Aorta (tissue), 5 donors: ENCODE measurements around the gene CLDN6. TPM values are rescaled to one million over a fixed set of nuclear protein-coding genes. Genes with fewer than 3 reads are reported as not detected.

Experiments used
- ATAC-seq: fragments of 200-7000 bp; cut with Tn5 transposase; one replicate; pipeline ENCODE4 v1.9.1; 2022; ENCODE audit warnings: moderate library complexity; ENCODE audit not compliant: low FRiP score
- DNase-seq, 2 donors: peaks; one replicate each; pipeline ENCODE4 v3.0.0-alpha.2; 2020
- H3K27ac ChIP-seq, 2 donors: one replicate each; pipeline ENCODE4 v1.5.1; 2013; ENCODE audit warnings: low read length in 2 of 2, mild to moderate bottlenecking in 2 of 2, moderate library complexity in 2 of 2, control low read depth in 1 of 2, inconsistent platforms in 1 of 2, low read depth in 1 of 2
- H3K27me3 ChIP-seq, 2 donors: one replicate each; pipeline ENCODE4 v1.6.1; 2013; ENCODE audit warnings: control low read depth in 1 of 2, low read length in 1 of 2, mild to moderate bottlenecking in 1 of 2, moderate library complexity in 1 of 2; ENCODE audit not compliant: insufficient read depth in 2 of 2, control insufficient read depth in 1 of 2
- H3K36me3 ChIP-seq, 2 donors: one replicate each; pipeline ENCODE4 v1.6.1; 2013; ENCODE audit warnings: control low read depth in 1 of 2, low read length in 1 of 2, mild to moderate bottlenecking in 1 of 2; ENCODE audit not compliant: insufficient read depth in 2 of 2, control insufficient read depth in 1 of 2
- H3K4me1 ChIP-seq, 2 donors: one replicate each; pipeline ENCODE4 v1.6.1; 2013; ENCODE audit warnings: low read length in 2 of 2, control low read depth in 1 of 2, mild to moderate bottlenecking in 1 of 2, moderate library complexity in 1 of 2; ENCODE audit not compliant: insufficient read depth in 2 of 2, control insufficient read depth in 1 of 2
- H3K4me3 ChIP-seq, 2 donors: one replicate each; pipeline ENCODE4 v1.5.1; 2013; ENCODE audit warnings: low read length in 2 of 2, control low read depth in 1 of 2, mild to moderate bottlenecking in 1 of 2
- H3K9me3 ChIP-seq: one replicate; pipeline ENCODE4 v1.6.1; 2013; ENCODE audit warnings: mild to moderate bottlenecking, low read length; ENCODE audit not compliant: control insufficient read depth
- WGBS, 2 donors: extraction: QIAGEN DNeasy Blood & Tissue Kit; methylation state at CpG; one replicate each; pipeline ENCODE4 v1.1.7; 2013; 5-methylcytosine and 5-hydroxymethylcytosine counted together
- intact Hi-C, 2 donors: fragments of 100-400 bp; cut with DNase I; formaldehyde crosslinking; loops; one replicate each; pipeline versions ENCODE4 v1.14.2 to v1.15.0; 2022
- polyA plus RNA-seq, 2 donors: library from polyadenylated mRNA; stranded (reverse); fragments of 200-250 nt; gene quantifications; one replicate each; pipeline ENCODE4 v1.2.3, GENCODE V29; 2013
- total RNA-seq, 2 donors: library from RNA; stranded (reverse); fragmentation: NEBNext Ultra II Directional; extraction: Animal tissue kit (Norgen Biotek cat#: 25700); gene quantifications; one replicate each; pipeline ENCODE4 v1.2.1, GENCODE V29; 2021
- donor health status: healthy with polysubstance abuse.
- donor health status: Bipolar disorder and iron deficiency.
- donor health status: DM: no; HTN: no; CAD: no.
- donor health status: DM: no; HTN: no; CAD: no.
- donor health status: DM: yes; HTN: yes; CAD: no.

CLDN6 gene
- total and polyA plus RNA-seq, 4 donors, result not detected

DNA sequence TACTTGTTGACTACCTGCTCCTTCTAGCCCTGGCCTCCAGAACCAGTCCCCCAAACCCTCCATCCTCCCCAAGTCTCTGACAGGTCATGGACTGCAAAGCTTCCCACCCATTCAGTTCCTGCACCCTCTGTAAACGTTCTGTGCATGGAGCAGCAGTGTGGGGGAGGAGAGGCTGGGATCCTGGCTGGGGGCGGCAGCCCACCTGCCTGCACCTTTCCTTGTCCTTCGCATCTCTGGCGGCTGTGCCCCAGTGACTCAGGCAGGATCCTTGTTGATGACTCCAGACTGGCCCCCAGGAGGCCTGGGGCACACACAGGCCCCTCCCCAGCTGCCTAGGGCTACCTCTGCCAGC lies 36.1 kb downstream of the CLDN6 start:
- Histone ChIP-seq H3K9me3 (no peaks in the 10 kb centered on the region), H3K4me3 (no peak overlapping the region), H3K36me3 (no peaks in the 10 kb centered on the region), H3K4me1 (no peaks in the 10 kb centered on the region), H3K27ac (no peak overlapping the region), H3K27me3 (no peaks in the 10 kb centered on the region)
- intact Hi-C loops, result no loop called here
- 74 to 75% methylated on average over 4 of the region's 4 CpGs for WGBS, 2 donors
- DNase-seq (no peak), ATAC-seq (no peak)

DNA sequence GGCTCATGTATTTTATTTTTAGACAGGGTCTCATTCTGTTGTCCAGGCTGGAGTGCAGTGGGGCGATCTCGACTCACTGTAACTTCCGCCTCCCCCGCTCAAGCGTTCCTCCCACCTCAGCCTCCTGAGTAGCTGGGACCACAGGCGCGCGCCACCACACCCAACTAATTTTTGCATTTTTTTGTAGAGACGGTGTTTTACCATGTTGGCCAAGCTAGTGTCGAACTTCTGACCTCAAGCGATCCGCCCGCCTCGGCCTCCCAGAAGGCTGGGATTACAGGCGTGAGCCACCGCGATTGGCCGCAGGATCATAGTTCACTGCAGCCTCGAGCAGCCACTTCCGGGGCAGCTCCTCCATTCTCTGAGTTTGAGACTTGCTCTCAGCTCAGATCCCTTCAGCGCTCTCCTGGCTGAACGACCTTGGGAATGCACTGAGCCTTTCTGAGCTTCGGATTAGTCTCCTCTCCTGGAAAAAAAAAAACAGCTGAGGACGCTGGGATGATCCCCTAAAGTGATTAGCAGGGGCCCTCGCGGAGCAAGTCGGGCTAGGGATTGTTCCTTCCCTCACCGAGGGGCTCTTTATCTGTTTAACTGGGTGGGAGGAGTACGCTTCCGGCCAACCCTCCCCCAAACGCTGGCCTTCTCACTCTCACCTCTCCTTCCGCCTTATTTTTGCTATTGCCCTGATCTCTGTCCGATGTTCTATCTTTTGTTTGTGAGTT lies 36.6 kb downstream of the CLDN6 start:
- intact Hi-C loops, result no loop called here
- WGBS, 2 donors, result 53 to 55% methylated on average over 33 of the region's 33 CpGs
- Histone ChIP-seq H3K27ac (no peak overlapping the region), H3K36me3 (no peaks in the 10 kb centered on the region), H3K27me3 (no peaks in the 10 kb centered on the region), H3K9me3 (no peaks in the 10 kb centered on the region), H3K4me1 (no peaks in the 10 kb centered on the region), H3K4me3 (no peak overlapping the region)
- no peak for ATAC-seq
- peak in 1 of 2 donors; percentile 50 for DNase-seq

DNA sequence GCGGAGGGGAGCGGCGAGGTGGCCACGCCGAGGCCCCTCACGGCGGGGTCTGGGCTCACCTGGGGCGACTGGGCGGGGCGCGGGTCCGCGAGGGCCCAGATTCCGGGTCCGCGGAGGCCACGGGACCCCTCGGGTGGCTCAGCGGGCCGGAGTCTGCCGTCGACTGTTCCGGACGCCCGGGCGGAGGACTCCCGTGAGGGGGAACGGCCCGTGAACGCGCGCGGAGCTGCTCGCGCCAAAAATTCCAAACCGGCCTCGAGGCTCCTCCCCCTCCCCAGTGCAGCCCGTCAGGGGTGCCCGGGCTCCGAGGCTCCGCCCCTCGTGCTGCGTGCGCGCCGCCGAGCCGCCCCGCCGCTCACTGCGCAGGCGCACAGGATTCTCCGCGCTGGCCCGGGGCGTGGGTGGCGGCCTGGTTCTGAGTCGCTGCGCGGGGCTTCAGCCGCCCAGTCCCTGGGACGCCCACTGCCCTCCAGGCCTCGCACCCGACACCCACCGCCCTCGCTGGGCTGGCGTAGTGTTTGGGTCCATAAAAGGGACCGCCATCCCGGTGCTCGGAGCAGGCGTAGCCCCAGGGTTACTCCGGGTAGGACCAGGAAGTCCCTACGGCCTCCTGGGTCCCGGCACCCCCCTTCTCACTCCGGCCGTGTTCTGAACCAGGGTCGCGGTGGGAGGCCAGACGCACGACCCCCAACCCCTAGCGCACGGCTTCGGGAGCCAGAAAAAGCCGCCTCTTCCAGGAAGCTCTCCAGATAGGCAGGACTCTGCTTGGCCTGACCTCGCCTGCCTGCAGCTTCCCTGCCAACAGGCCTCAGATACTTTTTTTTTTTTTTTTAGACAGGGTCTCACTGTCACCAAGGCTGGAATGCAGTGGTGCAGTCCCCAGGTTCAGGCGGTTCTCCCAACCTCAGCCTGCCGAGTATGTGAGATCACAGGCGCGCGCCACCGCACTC lies 37.5 kb downstream of the CLDN6 start, which contains the start of gene PKMYT1:
Gene PKMYT1, minus strand, starts transcription at position 220 of the 950 bp plus-strand sequence. CDS start 789 bp downstream, outside the sequence.
- WGBS, 2 donors, result 5 to 10% methylated on average over 51 to 91 of the region's 91 CpGs
- no peaks in the 10 kb centered on the region for H3K27me3 ChIP-seq
- intact Hi-C loops, result no loop called here
- no peaks in the 10 kb centered on the region for H3K36me3 ChIP-seq
- H3K9me3 ChIP-seq, result no peaks in the 10 kb centered on the region
- ATAC-seq (peak; percentile 95), DNase-seq (peak; percentile 94 to 98)
- no peaks in the 10 kb centered on the region for H3K4me1 ChIP-seq
- peak within 1 kb of the TSS; percentile 34 to 42 for H3K4me3 ChIP-seq
- peak within 1 kb of the TSS in 1 of 2 donors; percentile 34 for H3K27ac ChIP-seq

- H3K27ac ChIP-seq, result no peak overlapping the region
- H3K27me3 ChIP-seq, result no peaks in the 10 kb centered on the region
- no peaks in the 10 kb centered on the region for H3K36me3 ChIP-seq
- ATAC-seq (no peak), DNase-seq (peak in 1 of 2 donors; percentile 58)
- 7% methylated on average over 34 to 43 of the region's 43 CpGs for WGBS, 2 donors
- H3K4me3 ChIP-seq, result no peak overlapping the region
- H3K4me1 ChIP-seq, result no peaks in the 10 kb centered on the region
- no peaks in the 10 kb centered on the region for H3K9me3 ChIP-seq
- intact Hi-C loops, result no loop called here
These were observed 38.2 kb downstream of the CLDN6 start for GRCh38 chr16:2979669-2980226.

- H3K36me3 ChIP-seq, result no peaks in the 10 kb centered on the region
- no peak overlapping the region for H3K27ac ChIP-seq
- 67 to 75% methylated on average over 6 of the region's 6 CpGs for WGBS, 2 donors
- intact Hi-C loops, result no loop called here
- H3K9me3 ChIP-seq, result no peaks in the 10 kb centered on the region
- no peaks in the 10 kb centered on the region for H3K27me3 ChIP-seq
- no peak overlapping the region for H3K4me3 ChIP-seq
- DNase-seq (no peak), ATAC-seq (no peak)
- no peaks in the 10 kb centered on the region for H3K4me1 ChIP-seq
These were observed 40.5 kb downstream of the CLDN6 start for GRCh38 chr16:2977440-2977839.

GRCh38 chr16:2976673-2977072 lies 41.3 kb downstream of the CLDN6 start:
- H3K36me3 ChIP-seq, result no peaks in the 10 kb centered on the region
- no peak for ATAC-seq
- intact Hi-C loops, result no loop called here
- H3K27me3 ChIP-seq, result no peaks in the 10 kb centered on the region
- DNase-seq, result no peak
- H3K4me1 ChIP-seq, result no peaks in the 10 kb centered on the region
- WGBS, 2 donors, result 93 to 95% methylated on average over 15 of the region's 15 CpGs
- no peaks in the 10 kb centered on the region for H3K9me3 ChIP-seq
- no peak overlapping the region for H3K27ac ChIP-seq
- no peak overlapping the region for H3K4me3 ChIP-seq

GRCh38 chr16:2976201-2976600 lies 41.8 kb downstream of the CLDN6 start:
- DNase-seq (no peak), ATAC-seq (no peak)
- no peaks in the 10 kb centered on the region for H3K4me1 ChIP-seq
- no peaks in the 10 kb centered on the region for H3K36me3 ChIP-seq
- intact Hi-C loops, result no loop called here
- 82 to 93% methylated on average over 7 of the region's 7 CpGs for WGBS, 2 donors
- no peak overlapping the region for H3K27ac ChIP-seq
- H3K4me3 ChIP-seq, result no peak overlapping the region
- H3K9me3 ChIP-seq, result no peaks in the 10 kb centered on the region
- H3K27me3 ChIP-seq, result no peaks in the 10 kb centered on the region

DNA sequence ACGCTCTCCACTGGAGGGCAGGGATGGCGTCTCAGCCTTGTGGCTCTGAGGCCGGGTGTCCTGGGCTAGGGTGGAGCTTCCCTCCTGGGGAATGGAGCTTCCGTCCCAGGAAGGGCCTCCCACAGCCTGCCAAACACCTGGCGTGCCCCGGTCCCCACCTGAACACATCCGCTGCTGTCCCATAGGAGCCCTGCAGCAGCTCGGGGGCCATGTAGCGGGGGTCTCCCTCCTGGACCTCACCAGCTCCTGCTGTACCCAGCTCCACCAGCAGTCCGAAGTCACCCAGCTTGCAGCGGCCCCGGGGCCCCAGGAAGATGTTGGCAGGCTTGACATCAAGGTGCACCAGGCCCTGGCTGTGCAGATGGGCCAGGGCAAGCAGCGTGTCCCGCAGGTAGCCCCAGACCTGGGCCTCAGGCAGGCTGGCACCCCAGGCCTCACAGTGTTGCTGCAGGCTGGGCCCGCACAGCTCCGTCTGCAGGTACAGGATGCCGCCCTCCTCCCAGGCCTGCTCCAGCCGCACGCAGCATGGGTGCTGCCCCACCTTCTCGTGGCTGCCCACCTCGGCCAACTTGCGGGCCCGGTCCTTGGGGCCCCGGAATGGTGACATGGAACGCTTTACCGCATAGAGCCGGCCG lies 42.7 kb downstream of the CLDN6 start:
- H3K27ac ChIP-seq, result no peak overlapping the region
- WGBS, 2 donors, result 95% methylated on average over 28 of the region's 28 CpGs

More for the DNA sequence above, 42.7 kb downstream of the CLDN6 start:
- Histone ChIP-seq H3K9me3 (no peaks in the 10 kb centered on the region), H3K4me1 (no peaks in the 10 kb centered on the region), H3K4me3 (no peak overlapping the region), H3K27me3 (no peaks in the 10 kb centered on the region), H3K36me3 (no peaks in the 10 kb centered on the region)
- DNase-seq (no peak), ATAC-seq (no peak)
- intact Hi-C loops, result no loop called here
